Anterior cingulate cortex (tissue), 58 donors: ENCODE results near the gene UCK1.
A peak's percentile ranks its signal among the peaks of the same experiment; 100 is the strongest.

Source experiments
- DNase-seq, 58 donors: peaks; one replicate each; lab custom pipeline; 2025; lab: John Stamatoyannopoulos, UW

The UCK1 gene

DNA sequence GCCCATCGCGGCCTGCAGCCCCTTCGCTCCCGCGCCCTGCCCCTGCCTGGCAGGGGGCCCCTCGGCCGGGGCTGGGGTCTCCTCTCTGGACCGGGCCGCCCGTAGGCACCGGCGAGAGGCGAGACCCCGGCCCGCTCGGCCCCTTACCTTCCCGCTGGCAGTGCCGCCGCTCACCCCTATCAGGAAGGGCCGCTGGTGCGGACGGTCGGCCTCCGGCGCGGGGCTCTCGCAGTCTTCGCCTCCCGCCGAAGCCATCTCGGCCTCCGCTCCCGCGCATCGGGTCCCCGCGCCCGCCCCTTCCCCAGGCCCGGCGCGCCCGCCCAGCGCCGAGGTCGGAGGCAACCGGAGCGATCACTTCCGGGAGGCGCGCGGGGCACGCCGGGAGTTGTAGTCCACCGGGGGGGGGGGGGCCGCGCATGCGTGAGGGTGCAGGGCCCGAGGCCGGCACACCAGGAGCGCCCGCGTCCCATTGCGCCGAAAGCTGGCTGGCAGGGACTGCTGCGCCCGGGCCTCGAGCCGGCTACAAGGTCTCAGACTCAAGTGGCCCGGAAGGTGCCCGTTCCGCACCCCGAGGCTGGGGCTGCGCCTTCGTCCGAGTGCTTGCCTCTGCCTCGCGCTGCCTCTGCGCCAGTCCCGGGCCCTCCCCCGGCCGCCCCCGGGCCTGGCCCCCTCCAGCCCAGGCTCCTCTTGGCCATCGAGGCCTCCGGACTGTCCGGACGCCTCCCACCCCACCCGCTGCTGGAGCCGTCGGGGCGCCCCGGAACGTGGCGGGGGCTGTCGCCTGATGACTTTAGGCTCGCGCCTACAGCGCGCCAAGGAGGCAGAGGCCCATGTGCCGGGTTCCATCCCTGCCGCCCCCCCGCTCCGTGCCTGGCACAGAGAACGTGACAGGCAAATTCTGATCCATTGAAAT is at the start of gene UCK1:
UCK1 (minus strand) TSS at position 344 of the 913 bp plus-strand sequence; CDS start at position 255, 89 bp downstream.
- peak in 57 of 58 donors; percentile 8 to 87 (median 71) for DNase-seq

DNA sequence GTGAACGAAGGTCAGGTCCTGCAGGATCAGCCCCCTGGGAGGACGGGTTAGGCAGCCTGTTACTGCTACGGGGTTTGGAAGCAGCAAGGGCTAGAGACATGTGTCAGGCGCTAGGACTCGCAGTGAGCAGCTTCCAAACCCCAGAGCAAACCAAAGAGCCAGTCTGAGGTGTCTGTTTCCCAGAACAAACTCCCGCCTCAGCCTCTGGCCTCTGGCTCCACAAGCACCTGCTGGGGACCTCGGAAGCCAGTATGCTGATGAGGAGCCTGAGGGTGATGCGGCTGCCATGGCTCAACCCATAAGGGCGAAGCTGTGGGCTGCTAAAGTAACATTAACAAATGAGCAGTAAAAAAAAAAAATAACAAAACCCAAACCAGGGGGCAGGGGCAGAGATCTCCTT is 49.3 kb upstream of the UCK1 start:
- no peak for DNase-seq

DNA sequence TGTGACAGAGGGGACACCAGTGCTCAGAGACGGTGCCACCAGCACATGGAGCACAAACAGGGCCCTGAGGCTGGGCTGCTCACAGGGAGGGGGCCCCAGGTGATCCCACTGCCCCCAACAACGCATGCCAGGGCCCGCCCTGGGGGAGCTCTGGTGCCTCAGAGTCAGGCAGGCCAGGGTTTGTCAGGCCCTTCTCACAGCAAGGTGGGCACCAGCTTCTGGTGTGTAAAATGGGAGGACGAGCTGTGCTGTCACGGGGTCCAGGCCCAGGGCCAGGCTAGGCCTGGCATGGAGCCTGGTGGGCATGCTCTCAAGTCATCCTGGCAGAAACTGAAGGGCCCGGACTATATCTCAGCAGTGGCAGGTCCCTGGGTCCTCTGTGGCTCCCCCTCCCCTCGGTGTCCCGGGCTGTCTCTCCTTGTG is 48.7 kb upstream of the UCK1 start:
- DNase-seq, result peak in 28 of 58 donors; percentile 14 to 75 (median 29)

DNA sequence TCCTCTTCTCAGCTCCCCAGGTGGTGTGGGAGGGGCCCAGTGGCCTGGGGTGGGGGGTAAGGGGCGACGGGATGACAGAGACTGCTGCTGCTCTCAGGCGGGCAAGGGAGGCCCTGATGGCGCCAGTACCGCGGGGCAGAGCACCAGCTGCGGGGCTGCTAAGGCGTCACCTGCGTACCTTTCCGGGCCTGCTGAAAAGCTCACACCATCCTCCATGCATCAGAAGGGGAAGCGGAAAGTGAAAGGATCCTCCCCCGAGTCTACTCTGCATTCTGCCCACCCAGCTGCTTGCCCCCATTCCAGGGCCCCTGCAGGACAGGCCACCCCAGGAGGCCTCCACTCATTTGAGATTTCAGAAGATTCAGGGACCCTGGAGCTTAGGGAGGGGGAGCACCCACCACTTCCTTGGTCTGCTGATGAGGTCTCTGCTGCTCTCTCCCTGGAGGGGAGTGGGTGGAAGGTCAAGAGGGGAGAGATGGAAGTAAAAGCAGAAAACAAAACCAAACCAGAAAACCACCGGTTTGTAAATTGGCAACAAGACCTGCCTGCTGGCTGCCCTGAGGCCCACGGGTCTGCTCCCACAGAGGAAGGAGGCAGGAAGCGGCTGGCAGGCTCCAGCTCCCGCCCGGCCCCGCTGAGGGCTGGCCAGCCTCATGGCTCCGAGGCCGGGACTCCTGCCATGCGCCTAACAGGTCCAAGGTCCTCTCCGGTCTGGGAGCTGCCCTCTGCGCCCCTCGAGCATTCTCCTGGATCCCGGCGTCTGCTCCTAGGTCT is 47.9 kb upstream of the UCK1 start:
- peak in 25 of 58 donors; percentile 8 to 59 (median 26) for DNase-seq

DNA sequence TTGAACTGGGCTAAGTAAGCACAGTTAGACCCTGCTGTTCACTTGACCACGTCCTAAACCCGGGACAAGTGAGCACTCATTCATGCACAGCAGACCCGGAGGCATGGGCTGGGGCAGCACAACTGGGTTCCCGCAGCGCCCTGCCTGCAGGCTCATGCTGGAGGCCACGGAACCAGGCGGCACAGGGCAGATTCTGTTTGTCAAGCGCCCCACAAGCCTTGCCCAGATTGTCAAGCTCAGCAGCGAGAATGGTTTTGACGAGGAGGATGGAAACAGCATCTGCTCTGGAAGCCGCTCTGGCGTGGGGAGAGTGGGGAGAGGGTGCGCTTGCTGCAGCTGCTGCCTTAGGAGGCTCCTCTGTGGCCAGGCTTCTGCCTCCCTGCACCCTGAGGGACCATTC is 47.0 kb upstream of the UCK1 start:
- DNase-seq, result peak in 9 of 58 donors; percentile 8 to 45 (median 17)

DNA sequence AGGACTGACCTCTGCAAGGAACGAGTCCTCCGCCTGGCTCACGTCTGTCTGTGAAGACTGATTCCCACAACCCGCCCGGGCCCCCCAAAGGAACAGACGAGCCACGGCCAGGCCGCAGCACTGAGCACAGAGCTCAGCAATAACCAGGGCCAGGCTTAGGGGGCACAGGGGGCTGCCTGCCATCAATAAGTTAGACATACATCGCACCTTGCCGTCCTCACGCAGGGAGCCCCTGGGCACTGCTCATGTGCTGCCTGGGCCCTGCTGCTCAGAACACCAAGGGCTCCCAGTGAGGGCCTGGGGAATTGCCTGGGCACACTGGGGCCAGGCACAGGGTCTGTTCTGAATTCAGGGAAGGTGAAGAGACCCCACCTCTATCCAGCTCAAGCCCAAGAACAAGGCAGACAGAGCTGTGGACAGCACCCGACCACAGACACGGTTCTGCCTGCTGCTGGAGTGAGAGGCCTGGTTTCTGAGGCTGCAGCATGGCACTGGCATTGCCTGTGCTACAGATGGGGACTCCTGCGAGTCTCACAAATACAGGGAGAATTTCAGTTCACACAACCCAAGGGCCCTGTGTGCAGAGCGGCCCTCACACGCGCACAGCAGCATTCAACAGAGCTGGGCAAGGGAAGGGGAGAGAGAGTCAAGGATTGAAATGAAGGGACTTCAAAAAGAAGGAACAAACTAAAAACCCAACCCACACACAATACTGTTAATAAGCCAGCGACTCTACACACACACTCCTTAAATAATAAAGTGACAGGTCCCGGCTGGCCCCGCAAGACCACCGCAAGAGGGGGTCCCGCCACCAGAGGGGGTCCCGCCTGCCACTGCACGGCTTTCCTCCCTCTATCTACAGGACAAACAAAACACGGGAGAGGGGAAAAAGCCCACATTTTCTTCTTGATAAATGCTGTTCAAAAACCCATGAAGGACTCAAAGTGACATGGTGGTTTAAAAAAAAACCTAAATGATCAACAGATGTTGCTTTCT is 46.2 kb upstream of the UCK1 start:
- DNase-seq, result no peak

DNA sequence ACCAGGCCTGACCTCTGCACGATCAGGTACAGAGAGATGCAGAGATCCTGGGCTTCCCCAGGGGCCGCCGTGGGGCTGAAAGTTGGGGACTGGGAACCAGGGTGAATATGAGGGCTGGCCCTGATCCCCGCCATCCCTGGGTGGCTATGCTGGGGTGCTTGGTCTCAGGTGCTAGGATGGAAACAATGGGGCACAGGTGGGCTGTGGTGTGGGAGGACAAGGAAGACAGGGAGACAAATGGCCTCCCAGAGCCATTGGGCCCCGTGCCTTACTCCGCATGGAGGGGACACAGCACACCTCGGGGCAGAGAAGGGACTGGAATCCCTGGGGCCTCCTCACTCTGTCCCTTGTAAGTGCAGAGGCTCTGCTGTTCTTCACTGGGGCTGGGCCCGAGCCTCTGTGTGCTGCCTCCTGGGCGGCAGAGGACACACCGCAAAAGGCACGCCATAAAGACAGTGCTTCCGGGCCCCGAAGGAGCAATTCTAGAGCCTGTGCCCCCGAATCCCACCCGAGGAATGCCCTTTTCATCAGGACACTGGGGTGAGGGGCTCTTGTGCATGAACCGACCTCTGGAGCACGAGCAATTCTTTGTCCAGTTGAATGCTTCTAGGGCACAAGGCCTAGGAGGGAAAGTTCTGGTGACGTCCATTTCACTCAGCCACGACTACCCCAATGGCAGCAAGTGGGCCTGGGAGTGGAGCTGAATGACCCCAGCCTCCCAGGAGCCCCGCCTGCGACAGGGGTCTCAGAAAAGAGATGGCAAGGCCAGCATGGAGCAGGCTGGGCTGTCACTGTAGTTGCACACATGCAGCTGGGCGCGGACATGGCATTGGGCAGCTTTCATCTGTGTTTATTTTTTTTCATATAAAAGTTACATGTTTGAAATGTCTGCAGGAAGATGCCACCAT is 45.1 kb upstream of the UCK1 start:
- no peak for DNase-seq

DNA sequence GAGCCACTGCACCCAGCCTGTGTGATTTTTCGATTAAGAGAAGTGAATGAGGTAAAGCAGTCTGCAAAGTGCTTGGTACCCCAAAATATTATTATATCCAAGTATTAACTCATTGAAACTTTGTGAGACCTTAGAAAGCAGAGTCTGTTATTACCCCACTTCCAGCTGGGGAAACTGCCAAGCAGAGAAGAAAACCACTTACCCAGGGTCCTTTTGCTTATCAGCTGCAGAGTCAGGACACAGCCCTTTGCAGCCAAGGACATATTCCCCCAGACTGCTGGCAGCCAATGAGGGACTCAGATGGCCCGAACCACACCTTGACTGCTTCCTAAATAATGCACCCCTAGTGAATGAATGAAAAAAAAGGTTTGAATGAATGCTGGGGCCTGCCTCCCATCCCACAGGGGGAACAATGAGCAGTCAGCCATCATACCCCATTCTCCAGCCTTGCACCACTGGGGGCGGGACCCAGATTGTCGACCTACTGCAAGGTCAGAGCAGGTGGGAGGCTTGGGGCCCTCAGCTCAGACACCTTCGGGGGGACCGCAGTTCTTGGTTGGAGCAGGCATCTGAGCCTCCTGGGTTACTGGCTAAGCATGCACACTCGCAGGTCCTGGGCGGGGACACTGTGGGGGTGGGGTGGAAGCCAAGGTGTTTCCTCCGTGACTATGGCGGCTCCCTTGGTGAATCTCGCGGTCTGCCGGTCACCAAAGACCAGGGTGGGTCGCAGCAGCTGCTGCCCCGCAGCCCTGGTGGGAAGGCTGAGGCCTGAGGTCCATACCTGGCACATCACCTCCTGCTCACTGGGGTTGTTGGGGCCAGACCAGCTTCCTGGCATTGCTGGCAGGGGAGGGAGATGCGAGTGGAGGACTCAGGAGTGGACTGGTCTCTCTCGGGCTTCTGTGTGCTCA is 43.9 kb upstream of the UCK1 start:
- DNase-seq, result no peak

DNA sequence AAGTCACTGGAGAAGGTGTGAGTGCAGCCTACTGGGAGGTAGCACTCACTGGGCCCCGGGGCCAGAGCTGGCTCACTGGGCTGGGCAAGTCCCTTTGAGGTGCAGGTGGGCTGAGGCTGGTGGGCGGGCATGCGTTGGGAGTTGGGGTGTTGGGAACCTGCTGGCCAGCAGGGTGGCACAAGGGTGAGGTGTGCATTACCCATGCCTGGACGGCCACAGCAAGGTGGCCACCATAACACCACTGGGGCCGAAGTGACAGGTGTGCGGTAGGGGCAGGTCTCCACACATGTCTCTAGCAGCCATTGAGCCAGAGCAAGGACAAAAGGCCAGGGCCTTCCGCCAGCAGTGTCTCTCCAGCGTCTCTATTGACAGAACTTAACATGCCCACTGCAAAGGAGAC is 36.8 kb upstream of the UCK1 start:
- DNase-seq, result no peak

DNA sequence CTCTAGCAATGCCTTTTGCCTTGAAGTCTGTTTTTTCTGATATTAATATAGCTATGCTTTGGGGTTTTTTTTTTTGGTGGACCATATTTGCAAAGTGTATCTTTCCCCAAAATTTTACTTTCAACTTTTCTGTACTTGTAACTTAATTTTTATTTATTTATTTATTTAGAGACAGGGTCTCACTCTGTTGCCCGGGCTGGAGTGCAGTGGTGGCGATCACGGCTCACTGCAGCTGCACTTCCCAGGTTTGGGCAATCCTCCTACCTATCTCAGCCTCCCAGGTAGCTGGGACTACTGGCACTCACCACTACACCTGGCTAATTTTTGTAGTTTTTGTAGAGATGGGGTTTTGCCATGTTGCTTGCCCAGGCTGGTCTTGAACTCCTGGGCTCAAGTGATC is 35.1 kb upstream of the UCK1 start:
- DNase-seq, result no peak

DNA sequence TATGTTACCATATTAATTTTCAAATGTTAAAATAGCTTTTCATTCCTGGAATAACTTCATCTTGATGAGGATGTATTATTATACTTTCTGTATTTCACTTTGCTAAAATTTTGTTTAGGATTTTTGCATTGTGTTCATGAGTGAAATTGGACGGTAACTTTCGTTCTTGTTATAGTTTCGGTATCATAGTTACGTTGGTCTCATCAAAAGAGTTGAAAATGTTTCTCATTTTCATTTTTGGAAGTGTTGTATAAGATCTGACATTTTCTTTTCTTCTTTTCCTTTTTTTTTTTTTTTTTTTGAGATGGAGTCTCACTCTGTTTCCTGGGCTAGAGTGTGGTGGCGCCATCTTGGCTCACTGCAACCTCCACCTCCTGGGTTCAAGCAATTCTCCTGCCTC is 34.3 kb upstream of the UCK1 start:
- no peak for DNase-seq

DNA sequence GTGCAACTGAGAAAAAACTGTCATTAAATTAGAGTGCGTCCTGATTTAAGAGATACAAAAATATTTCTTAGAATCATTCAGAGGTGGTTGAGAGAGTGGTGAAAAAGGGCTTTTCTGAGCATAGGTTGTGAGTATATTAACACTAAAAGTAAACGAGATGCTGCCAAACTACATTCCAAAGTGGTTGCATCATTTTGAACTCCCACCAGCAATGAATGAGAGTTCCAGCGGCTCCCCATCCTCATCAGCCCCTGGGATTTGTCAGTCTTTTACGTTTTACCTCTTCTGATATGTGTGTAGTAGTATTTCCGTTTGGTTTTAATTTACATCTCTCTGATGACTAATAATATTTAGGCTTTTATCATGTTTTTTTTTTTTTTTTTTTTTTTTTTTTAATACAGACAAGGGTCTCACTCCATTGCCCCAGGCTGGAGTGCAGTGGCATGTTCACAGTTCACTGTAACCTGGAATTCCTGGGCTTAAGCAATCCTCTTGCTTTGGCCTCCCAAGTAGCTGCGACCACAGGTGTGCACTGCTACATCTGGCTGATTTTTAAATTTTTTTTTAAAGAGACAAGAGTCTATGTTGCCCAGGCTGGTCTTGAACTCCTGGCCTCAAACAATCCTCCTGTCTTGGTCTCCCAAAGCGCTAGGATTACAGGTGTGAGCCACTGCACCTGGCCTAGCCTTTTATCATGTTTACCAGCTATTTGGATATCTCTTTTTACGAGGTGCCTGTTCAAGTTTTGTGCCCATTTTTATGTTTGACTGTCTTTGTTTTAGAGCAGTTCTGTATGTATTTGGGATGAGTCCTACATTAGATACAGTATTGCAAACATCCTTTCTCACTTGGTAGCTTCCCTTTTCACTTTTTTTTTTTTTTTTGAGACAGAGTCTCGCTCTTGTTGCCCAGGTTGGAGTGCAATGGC is 31.2 kb upstream of the UCK1 start:
- no peak for DNase-seq

DNA sequence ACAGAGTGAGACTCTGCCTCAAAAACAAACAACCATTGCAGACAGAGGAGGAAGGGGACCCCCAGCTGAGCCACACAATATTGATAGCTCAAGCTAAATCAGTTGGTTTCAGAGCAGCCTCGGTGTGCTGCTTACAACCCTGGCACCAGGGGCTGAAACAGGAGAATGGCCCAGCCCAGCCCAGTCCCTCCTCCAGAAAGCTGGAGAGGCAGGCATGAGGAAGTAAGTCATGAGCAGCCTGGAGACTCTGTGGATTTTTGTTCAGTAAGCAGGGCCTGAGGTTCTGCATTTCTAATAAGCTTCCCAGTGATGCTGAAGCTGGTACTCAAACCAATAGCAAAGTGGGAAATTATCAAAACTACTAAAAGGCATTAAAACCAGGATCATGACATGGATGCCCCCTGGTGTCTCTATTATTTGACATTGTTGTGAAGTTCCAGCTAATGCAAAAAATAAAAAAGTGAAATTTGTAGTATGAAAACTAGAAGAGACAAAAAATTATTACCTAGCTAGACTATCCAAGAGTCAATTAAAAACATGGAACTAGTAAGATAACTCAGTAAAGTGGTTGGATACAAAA is 28.4 kb upstream of the UCK1 start:
- DNase-seq, result no peak

DNA sequence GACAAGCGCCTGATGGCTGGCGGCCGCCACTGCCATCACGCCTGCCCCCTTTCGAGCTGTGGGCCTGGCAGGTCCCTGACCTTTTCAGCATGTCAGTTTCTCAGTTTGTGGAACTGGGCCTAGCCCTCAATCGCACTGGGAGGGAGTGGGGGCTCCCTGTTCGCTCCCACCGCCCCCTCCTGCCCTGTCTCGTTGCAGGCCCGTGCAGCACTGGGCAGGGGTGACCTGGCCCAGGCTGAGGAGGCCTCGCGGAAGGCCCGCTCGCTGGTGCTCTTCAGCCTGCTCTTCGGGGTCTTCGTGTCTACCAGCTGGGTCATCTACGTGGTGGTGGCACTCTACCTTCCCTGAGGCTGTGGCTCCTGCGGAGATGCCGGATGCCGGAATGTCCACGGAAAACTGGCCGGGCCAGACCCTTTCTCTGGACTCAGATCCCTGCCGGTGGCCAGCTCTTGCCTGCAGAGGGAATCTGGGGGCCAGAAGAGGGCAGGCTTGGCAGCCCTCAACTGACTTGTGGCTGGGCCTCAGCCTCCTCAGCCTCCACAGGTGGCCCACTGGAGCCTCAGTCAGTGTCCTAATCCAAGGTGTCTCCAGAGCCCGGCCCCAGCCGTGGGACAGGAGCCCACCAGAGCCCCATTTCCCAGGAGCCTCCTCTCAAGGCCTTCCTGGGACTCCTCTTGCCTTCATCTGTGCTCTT is 26.9 kb upstream of the UCK1 start:
- no peak for DNase-seq

DNA sequence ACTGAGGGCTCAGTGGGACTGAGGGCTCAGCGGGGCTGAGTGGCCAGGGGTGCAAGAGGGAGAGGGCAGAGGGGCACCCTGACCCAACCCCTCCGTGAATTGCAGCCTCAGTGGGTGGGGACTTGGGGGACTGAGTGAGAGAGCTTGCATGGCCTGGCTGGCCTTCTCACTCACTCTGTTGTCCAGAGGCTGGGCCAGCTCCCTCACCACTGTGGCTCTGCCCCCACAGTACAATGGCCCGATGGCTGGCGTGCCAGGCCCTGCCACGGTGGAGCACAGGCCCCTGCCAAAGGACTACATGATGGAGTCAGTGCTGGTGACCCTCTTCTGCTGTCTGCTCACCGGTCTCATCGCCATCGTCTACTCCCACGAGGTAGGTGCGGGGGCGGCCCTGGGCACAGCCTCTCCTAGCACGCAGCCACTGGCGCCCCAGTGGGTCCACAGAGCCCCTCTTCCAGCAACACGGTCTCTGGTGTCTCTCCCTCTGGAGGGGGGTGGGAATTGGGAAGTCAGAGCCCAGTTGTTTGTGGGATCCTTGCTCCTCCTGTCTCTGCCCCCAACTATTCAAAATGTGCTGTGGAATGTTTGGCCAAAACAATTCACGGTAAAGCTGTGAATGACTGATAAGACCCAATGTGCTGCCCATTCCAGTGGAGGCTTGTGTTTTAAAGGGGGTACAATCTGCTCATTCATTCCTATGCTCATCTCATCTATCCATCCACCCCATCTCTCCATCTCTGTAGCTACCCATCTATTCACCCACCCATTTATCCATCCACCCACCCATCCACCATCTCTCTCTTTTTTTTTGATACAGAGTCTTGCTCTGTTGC is 25.0 kb upstream of the UCK1 start:
- DNase-seq, result no peak
